HCT116 (cell line): ENCODE results near the gene WNK4.

Source experiments
- CBX3 ChIP-seq: IDR thresholded peaks from 2 replicates; pipeline ENCODE4 v1.6.1; 2012; ENCODE audit warnings: low read depth
- EZH2 ChIP-seq: fragments of 200-600 bp; sonication (generic); IDR thresholded peaks from 2 replicates; pipeline ENCODE4 v1.6.1; 2017; ENCODE audit warnings: antibody characterized with exemption, mixed run types
- EZH2phosphoT487 ChIP-seq: fragments of 200-600 bp; IDR thresholded peaks from 2 replicates; pipeline ENCODE4 v1.6.1; 2018; ENCODE audit warnings: antibody characterized with exemption, borderline replicate concordance
- POLR2AphosphoS5 ChIP-seq: IDR thresholded peaks from 2 replicates; pipeline ENCODE4 v1.6.1; 2011; ENCODE audit warnings: mild to moderate bottlenecking, low read depth, low read length, moderate library complexity
- SP1 ChIP-seq: IDR thresholded peaks from 2 replicates; pipeline ENCODE4 v1.6.1; 2012; ENCODE audit warnings: low read depth

DNA sequence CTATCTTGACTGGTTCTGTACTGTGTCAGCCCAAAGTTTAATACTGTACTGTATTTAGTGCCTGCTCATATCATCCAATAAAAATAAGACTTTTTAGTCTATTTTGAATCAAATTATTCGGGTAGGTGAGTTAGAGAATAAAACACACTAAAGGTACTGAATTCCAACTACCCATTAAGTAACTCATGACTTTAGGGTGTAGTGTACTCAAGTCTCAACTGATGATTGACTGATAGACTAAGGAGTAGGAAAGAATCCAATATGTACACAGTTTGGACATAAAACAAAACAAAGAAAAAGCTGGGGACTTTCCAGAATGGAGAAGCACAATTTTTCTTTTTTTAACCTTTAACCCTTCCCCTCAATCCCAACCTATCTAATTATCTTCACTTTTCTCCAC, 39.7 kb upstream of the WNK4 start:
- no peak for TF ChIP-seq EZH2
- no peak for TF ChIP-seq CBX3
- TF ChIP-seq SP1: no peak
- no peak for TF ChIP-seq POLR2AphosphoS5
- no peak for TF ChIP-seq EZH2phosphoT487
